HL-60 (cell line): ENCODE data around the gene PABPN1.

Source experiments
- DNase-seq, 2 experiments: peaks; one replicate each; pipeline ENCODE4 v3.0.0-alpha.2; 2010 to 2020; ENCODE audit warnings: low read depth in 1 of 2, low spot score in 1 of 2
- H3K27ac ChIP-seq: fragments of 250-450 bp; sonication (Bioruptor Pico); replicated peaks from 2 replicates; pipeline ENCODE4 v1.5.1; 2020; ENCODE audit warnings: mild to moderate bottlenecking, moderate library complexity
- H3K27me3 ChIP-seq: fragments of 250-450 bp; sonication (Bioruptor Pico); 2 replicates; pipeline ENCODE4 v1.5.1; 2021; ENCODE audit warnings: mild to moderate bottlenecking, moderate library complexity; ENCODE audit not compliant: insufficient read depth, poor library complexity, severe bottlenecking
- H3K4me3 ChIP-seq: replicated peaks from 2 replicates; pipeline ENCODE4 v1.5.1; 2011; ENCODE audit warnings: mild to moderate bottlenecking, control low read depth, low read length; ENCODE audit not compliant: insufficient read depth
- CTCF ChIP-seq: IDR thresholded peaks from one replicate; pipeline ENCODE4 v1.5.1; 2011; ENCODE audit warnings: low read length, control low read depth, inconsistent platforms; ENCODE audit not compliant: insufficient read depth
- GABPA ChIP-seq: IDR thresholded peaks from 2 replicates; pipeline ENCODE4 v1.6.1; 2012; ENCODE audit warnings: low read depth
- POLR2AphosphoS5 ChIP-seq: IDR thresholded peaks from 2 replicates; pipeline ENCODE4 v1.6.1; 2012; ENCODE audit warnings: low read depth
- REST ChIP-seq: IDR thresholded peaks from 2 replicates; pipeline ENCODE4 v1.6.1; 2012; ENCODE audit warnings: low read depth; ENCODE audit not compliant: insufficient replicate concordance
- SPI1 ChIP-seq: IDR thresholded peaks from 2 replicates; pipeline ENCODE4 v1.6.1; 2012; ENCODE audit warnings: low read depth, mild to moderate bottlenecking, borderline replicate concordance

Gene PABPN1

GRCh38 chr14:23299211-23299957 lies 21.9 kb upstream of the PABPN1 start:
- Histone ChIP-seq H3K27me3 (no peaks in the 10 kb centered on the region), H3K4me3 (no peak overlapping the region), H3K27ac (no peak overlapping the region)
- TF ChIP-seq GABPA (no peak), CTCF (no peak), POLR2AphosphoS5 (no peak), SPI1 (no peak), REST (no peak)
- DNase-seq = peak in 1 of 2 experiments; percentile 31

GRCh38 chr14:23299986-23300686 lies 21.1 kb upstream of the PABPN1 start:
- Histone ChIP-seq H3K27me3 (no peaks in the 10 kb centered on the region), H3K4me3 (peak overlapping the region; percentile 49), H3K27ac (peak overlapping the region; percentile 91)
- TF ChIP-seq GABPA (no peak), CTCF (no peak), SPI1 (peak; percentile 70)
- no peak for DNase-seq

- Histone ChIP-seq H3K27me3 (no peaks in the 10 kb centered on the region), H3K4me3 (peak overlapping the region; percentile 49), H3K27ac (peak overlapping the region; percentile 91)
- TF ChIP-seq POLR2AphosphoS5 (no peak), REST (no peak), CTCF (no peak), SPI1 (no peak)
- DNase-seq = peak in 1 of 2 experiments; percentile 17
Observed at GRCh38 chr14:23300687-23301223, 20.5 kb upstream of the PABPN1 start.
